ENCODE data around the gene CCBE1. TPM values are rescaled to one million over a fixed set of nuclear protein-coding genes. Genes with fewer than 3 reads are reported as not detected.

Gene CCBE1
- total RNA-seq, 1 donor from 2014 or later, result 0.67 TPM

- ATAC-seq (no peak), DNase-seq (ENCODE audit: low spot score) (no peak)
- intact Hi-C loops (cut with DNase I), result no loop called here
Observed at GRCh38 chr18:59633961-59634485, 63.2 kb downstream of the CCBE1 start.

- no peak for ATAC-seq
- intact Hi-C loops (cut with DNase I), result no loop called here
- no peak for DNase-seq (ENCODE audit: low spot score)
Observed at GRCh38 chr18:59633317-59633716, 63.9 kb downstream of the CCBE1 start.

- ATAC-seq (no peak), DNase-seq (ENCODE audit: low spot score) (no peak)
- intact Hi-C loops (cut with DNase I), result no loop called here
Observed at GRCh38 chr18:59631583-59632181, 65.5 kb downstream of the CCBE1 start.

DNA sequence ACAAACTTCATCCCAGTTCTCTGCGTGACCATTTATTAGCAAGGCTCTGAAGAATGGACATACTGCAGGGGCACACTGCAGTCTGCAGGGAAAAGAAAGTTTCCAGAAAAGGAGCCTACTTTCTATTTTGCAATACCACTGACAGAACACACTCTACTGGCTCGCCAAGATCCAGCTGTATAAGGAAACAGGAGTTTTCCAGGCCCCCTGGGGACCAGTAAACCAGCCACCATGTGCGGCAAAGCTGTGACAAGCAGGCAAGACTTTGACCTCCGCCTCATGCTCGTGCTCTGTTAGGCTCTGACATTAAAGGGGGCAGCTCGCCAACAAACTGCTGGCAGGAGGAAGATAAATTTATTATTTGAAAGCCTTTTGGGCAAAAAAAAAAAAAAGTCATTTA, 67.3 kb downstream of the CCBE1 start:
- ATAC-seq, result peak; percentile 58
- no peak for DNase-seq (ENCODE audit: low spot score)
- intact Hi-C loops (cut with DNase I), result no loop called here

- no peak for ATAC-seq
- intact Hi-C loops (cut with DNase I), result no loop called here
Observed at GRCh38 chr18:59628995-59629394, 68.2 kb downstream of the CCBE1 start.

DNA sequence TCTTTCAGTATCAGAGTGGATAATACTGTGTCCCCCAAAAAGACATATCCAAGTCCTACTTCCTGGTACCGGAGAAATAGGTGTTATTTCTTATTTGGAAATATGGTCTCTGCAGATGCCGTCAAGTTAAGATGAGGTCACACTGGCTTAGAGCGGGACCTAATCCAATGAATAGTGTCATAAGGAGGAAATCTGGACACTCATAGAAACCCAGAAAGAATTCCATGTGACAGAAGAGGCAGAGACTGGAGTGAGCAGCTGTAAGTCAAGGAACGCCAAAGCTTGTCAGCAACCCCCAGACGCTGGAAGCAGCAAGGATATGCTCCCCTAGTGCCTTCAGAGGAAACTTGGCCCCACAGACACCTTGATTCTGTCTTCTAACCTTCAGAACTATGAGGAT, 69.8 kb downstream of the CCBE1 start:
- ATAC-seq (no peak), DNase-seq (ENCODE audit: low spot score) (no peak)
- intact Hi-C loops (cut with DNase I), result no loop called here

More at GRCh38 chr18:59628995-59629394, 68.2 kb downstream of the CCBE1 start:
- DNase-seq (ENCODE audit: low spot score), result no peak

DNA sequence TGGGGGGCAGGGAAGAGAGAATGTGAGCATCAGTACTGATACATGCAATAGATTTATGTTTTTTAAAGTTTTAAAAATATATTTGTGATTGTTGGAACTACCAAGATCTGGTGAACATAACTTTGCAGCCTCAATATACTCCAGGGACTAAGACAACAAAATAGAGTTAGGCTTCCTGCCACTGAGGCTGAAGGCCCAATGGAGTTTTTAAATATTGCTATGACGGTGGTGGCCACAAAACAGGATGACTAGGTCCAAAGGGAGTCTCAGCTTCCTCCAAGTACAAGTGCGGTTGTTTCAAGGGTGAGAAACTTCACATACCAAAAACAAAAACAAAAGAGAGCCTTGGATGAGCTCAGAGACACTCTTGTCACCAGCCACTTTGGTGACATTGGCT, 72.9 kb downstream of the CCBE1 start:
- DNase-seq (ENCODE audit: low spot score) (no peak), ATAC-seq (peak; percentile 83)
- intact Hi-C loops (cut with DNase I), result no loop called here

GRCh38 chr18:59623456-59624368, 73.5 kb downstream of the CCBE1 start:
- DNase-seq (ENCODE audit: low spot score), result no peak
- intact Hi-C loops (cut with DNase I), result no loop called here
- peak; percentile 90 for ATAC-seq

DNA sequence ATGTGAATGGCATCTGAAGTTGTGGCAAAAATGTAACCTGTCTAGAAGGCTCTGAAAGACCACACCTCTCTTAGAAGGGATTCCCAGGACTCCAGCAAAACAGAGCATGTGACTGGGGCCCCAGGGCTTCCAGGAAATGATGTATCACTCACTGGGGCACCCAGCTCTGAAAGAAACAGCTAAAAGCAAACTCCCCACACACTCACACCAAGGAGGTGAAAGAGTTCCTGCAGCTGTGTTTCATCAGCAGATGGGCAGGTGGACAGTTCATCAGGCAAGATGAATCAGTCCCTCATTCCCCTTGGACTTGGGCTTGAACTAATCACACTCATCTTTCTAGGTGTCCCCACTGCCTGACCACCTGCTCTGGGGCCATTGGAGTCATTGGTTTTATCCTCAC, 76.2 kb downstream of the CCBE1 start:
- intact Hi-C loops (cut with DNase I), result no loop called here
- no peak for DNase-seq (ENCODE audit: low spot score)
- no peak for ATAC-seq

GRCh38 chr18:59620381-59620780, 76.8 kb downstream of the CCBE1 start:
- ATAC-seq (no peak), DNase-seq (ENCODE audit: low spot score) (no peak)
- intact Hi-C loops (cut with DNase I), result no loop called here

- ATAC-seq (no peak), DNase-seq (ENCODE audit: low spot score) (no peak)
- intact Hi-C loops (cut with DNase I), result no loop called here
Observed at GRCh38 chr18:59619816-59620215, 77.4 kb downstream of the CCBE1 start.

GRCh38 chr18:59617468-59617932, 79.7 kb downstream of the CCBE1 start:
- intact Hi-C loops (cut with DNase I), result no loop called here
- DNase-seq (ENCODE audit: low spot score) (no peak), ATAC-seq (no peak)

DNA sequence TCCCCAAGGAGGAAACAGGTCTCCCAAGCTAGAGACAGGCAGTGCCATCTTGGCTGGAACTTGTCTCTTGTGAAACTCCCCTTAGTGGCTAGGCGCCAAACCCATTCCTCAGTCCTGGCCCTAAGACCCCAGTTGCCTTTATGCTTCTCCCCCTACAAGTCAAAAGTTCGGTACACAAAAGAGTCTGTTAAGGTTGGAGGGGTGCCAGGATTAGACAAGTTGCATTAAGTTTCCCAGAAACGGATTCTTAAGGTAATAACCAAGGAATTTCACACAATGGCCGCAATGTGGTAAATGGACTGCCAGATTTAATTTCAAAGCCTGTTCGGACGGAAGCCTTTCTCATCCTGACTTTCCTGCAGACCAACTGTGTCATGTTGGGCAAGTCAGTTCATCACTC, 80.7 kb downstream of the CCBE1 start:
- ATAC-seq (no peak), DNase-seq (ENCODE audit: low spot score) (no peak)
- intact Hi-C loops (cut with DNase I), result no loop called here

DNA sequence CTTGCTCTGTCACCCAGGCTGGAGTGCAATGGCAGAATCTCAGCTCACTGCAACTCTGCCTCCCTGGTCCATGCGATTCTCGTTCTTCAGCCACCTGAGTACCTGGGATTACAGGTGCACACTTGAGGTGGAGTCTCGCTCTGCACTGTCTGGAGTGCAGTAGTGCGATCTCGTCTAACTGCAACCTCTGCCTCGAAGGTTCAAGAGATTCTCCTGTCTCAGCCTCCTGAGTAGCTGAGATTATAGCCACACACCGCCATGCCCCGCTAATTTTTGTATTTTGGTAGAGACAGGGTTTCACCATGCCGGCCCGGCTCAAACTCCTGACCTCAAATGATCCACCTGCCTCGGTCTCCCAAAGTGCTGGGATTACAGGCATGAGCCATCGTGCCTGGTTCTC, 83.3 kb downstream of the CCBE1 start:
- DNase-seq (ENCODE audit: low spot score) (no peak), ATAC-seq (no peak)
- intact Hi-C loops (cut with DNase I), result no loop called here

GRCh38 chr18:59612381-59612780, 84.8 kb downstream of the CCBE1 start:
- ATAC-seq (peak; percentile 83), DNase-seq (ENCODE audit: low spot score) (no peak)
- intact Hi-C loops (cut with DNase I), result no loop called here

DNA sequence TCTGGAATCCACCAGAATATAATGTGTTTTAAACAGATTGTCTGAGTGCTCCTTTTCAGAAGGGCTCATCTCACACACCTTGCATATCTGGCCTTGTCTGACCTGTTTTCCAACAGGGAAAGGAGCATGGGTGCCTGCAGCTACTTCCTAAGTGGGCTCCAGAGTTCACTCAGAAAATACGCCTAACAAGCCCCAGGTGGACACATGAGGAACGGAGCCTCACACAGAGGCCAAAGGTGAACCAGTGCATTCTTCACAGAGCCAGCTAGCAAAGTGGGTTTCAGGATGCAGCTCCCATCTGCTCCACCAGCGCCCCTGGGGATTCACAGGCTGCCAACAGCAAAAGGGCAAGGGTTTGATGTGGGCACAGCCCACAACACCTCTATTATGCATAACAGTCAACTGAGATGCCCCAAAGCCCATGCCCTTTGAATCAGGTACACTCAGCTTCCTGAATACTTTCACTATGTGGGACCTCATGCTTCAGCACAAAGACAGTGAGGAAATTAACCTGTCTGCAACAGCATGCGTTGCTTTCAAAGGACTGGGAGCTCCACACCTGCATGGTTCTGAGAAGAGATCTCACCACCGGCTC, 86.6 kb downstream of the CCBE1 start:
- intact Hi-C loops (cut with DNase I), result no loop called here
- DNase-seq (ENCODE audit: low spot score), result no peak

GRCh38 chr18:59609654-59610053, 87.6 kb downstream of the CCBE1 start:
- intact Hi-C loops (cut with DNase I), result no loop called here
- DNase-seq (ENCODE audit: low spot score) (no peak), ATAC-seq (no peak)

More for the DNA sequence above, 86.6 kb downstream of the CCBE1 start:
- ATAC-seq, result no peak

DNA sequence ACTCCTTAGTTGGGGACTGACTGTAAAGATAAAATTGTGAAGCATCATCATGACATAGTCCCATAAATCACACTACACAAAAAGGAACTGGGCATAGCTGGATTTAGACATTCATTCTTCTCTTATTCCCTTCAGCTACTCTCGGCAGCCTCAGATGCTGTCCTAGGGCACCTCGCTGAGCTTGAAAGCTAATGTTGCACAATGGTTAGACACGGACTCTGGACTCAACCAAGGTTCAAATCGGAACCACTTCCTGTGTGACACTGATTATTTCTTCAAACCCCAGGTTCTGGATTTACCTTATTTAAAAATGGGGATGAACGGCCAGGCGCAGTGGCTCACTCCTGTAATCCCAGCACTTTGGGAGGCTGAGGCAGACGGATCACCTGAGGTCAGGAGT, 89.8 kb downstream of the CCBE1 start:
- DNase-seq (ENCODE audit: low spot score) (no peak), ATAC-seq (no peak)

GRCh38 chr18:59607078-59607379, 90.2 kb downstream of the CCBE1 start:
- ATAC-seq (no peak), DNase-seq (ENCODE audit: low spot score) (no peak)
- intact Hi-C loops (cut with DNase I), result no loop called here

More for the DNA sequence above, 89.8 kb downstream of the CCBE1 start:
- intact Hi-C loops (cut with DNase I), result no loop called here

All from sciatic nerve (tissue), 2 donors.